ENCODE results near the gene TANC1.

Gene TANC1

DNA sequence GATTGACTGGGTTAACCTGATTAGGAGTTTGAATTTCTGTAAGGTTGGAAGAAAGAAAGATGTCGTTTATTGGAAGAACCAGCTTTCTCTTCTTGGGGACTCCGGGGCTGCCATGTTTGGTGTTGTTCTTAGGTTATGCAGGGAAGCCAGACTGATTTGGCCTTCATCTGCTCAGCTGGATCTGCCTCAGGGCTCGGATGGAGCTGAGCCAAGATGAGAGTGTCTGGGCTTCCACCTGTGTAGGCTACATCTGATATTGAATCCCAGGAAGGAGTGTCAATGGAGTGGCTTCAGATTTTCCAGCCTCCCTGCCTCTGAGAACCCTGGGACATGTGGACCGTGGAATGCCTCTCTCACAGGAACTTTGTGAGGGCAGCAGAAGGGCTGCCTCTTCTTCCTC, 192.0 kb downstream of the TANC1 start:
- DNase-seq (ENCODE audit: low read depth in 2 of 2): no peak

DNA sequence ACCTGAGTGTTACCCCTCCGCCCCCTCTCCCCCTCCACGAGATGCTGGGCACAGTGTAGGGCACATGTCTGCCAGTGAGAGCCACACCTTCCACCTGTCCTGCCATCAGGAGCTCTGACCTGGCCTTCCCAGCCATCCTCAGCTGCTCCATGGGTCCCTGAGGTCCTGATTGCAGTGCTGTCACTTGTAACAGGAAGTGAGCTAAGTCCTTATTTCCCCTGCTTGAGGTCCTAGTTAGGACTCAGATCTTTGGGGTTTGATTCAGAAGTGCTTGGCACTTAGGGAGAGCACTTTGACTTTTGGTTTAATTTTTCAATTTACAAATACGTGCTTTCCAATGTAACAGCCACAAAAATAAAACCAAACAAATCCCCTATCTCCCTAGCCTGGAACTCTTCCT, 192.5 kb downstream of the TANC1 start:
- no peak for DNase-seq (ENCODE audit: low read depth in 2 of 2)

DNA sequence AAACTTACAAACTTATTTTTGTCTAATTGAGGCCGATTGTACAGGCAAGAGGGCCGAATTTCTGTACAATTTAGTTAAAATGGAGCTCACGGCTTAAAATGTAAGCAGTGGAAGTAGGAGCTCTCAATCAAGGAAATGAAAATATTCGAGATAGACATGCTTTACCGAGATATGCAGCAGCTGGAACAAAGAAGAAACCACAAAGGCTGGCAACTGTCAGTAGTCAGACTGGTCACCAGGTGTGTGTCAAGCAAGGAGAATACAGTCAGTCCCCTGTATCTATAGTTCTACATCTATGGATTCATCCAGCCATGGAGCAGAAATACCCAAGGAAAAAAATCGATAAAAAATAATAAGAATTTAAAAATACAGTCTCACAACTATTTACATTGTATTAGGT, 195.5 kb downstream of the TANC1 start:
- DNase-seq (ENCODE audit: low read depth in 2 of 2): no peak

DNA sequence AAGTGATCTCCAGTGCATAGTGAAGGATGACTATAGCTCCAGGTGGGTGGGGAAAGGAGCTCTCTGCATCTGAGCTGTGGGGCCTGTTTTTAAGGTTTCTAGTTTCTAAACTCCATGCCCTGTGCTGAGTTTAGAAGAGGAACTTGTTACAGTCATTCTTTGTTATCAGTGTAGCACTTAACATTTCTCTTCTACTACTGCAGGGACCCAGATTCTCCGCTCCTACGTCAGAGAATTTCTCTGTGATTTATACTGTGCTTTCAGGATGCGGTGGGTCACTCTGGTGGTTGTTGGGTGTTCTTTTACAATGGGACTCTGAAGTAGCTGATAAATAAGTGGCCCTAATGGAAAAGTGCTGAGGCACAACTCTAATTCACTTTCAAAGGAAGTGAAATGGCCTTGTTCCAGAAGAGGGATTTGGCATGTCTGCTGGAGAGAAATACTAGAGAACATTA, 196.0 kb downstream of the TANC1 start:
- DNase-seq (ENCODE audit: low read depth in 2 of 2): no peak

DNA sequence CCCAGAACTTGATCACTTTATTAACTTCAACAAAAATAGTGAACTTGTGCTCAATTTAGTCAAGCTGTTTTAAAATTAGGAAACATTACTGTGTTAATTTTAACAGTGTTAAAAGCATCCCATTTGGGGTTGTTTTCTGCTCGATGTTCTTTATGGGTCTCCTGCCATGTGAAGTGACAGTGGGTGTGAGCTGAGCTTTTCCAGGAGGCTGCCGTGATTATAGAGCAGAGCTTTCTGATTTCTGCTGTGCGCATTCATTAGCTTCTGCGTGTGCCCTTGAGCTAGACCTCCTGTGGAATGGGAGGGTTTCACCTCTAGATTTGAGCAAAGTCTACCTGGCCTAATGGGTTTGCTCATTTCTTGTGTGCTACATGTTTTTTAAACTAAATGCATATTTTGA, 196.6 kb downstream of the TANC1 start:
- no peak for DNase-seq (ENCODE audit: low read depth in 2 of 2)

DNA sequence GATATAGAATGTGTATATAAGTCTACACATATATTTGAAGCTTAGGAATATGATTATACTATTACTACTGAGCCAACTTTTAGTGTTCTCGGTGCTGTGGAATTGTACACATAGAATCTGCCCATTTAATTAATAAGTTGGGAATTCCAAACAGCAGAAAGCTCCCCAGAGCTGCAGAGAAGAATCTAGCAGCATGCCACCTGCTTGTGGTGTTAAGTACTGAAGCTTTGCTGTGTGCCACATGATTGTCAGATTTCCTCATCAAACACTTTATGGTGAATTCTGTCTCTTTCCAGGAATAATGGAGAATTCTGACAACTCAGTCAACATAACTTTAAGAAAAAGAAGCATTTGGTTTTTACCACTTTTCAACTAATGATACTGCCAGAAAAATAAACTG, 200.3 kb downstream of the TANC1 start:
- no peak for DNase-seq (ENCODE audit: low read depth in 2 of 2)

DNA sequence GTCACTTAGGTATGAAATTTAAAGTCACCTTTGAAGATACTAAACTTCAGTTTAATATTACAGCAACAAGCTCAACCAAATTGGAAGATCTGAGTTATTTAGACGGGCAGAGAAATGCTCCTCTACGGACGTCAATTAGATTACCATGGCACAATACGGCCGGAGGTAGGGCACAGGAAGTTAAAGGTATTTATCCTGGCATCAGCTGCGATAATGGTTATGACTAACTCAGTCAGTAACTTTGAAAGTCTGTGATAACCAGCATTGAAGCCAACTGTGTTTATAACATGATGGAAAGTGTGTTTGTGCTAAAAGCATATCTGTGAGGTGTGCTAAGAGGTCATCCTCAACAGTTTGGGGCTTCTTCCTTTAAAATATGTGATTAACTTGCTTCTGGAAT, 200.7 kb downstream of the TANC1 start:
- DNase-seq (ENCODE audit: low read depth in 2 of 2): no peak

DNA sequence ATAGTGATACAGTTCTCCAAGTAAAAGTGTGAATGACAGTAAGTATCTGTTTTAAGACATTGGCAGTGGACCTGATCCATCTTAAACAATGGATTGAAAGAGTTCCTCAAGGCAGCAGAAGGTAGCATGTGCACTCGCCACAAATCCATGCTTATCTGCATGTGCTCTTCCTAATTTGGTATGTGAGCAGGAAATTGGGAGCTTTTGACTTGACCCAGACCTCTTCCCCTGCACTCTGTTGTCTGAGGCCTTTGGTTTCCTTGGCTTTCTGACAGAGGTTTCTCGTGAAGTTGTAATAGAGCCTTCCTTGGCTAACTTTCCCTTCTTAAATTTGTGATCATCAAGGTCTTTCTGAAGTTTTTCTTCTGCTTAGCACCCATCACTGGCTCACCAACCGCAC, 204.0 kb downstream of the TANC1 start:
- no peak for DNase-seq (ENCODE audit: low read depth in 2 of 2)

DNA sequence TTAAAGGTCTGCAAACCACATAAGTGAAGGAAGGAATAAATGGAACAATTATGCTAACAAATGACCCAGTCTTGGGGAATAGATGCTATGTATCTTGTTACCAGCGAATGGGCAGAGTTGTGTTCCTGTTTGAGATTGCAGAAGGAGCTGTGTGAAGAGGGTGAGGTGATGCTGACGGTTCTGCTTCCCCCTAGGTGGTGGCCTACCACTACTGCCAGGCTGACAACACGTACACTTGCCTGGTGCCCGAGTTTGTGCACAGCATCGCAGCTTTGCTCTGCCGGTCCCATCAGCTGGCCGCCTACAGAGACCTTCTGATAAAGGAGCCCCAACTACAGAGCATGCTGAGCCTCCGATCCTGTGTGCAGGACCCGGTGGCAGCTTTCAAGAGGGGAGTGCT, 206.3 kb downstream of the TANC1 start:
- no peak for DNase-seq (ENCODE audit: low read depth in 2 of 2)

DNA sequence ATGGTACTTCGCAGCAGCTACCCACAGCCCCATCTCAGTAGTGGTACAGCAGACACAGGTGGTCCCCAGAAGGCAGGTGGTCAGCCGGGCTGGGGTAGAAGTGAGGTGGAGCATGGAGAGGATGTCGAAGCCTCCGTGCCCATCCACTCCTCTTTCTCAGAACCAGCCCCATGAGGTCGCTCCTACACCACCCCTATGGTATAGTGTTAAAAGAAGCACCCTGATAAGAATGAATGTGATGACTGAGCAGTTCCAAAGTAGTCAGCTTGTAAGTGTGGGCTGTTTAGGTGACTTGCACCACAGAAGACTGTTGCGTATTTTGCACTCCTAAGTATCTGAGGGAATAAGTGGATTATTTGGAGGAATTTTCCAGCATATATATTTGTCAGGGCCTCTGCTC, 206.7 kb downstream of the TANC1 start:
- DNase-seq (ENCODE audit: low read depth in 2 of 2): no peak

DNA sequence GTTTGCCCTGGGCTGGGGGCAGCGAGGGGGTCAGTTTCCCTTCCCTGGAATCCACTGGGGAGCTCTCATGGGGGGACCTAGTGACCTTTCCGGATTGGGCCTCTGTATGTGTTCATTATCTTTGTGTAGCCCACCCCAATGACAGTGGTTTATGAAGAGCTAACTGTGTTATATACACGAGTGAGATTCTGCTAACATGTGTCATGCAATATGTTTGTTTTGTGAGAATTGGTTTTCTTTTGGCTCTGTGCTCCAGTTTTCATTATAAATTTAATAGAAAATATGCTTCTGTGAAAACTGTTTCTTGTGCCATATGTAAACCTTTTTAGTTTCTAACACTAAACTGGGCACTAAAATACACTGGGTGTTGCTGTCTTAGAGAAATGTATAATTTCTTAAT, 207.5 kb downstream of the TANC1 start:
- no peak for DNase-seq (ENCODE audit: low read depth in 2 of 2)

DNA sequence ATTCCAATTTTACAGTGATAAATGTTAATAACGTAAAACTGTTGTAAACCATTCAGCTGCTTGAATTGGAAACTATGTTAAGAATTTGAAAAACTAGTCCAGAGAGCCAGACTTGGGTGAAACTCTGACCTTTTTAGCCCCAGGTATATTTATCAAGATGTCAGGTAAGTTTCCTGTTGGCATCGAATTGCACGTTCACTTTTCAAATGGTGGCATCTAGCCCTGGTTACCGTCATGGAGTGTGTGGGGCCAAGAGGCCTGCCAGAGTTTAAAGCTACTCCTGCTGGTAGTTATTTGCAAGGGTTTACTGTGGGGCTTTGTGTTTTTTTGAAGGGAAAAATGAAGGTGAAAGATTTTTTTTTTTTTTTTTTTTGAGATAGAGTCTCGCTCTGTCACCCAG, 208.1 kb downstream of the TANC1 start:
- no peak for DNase-seq (ENCODE audit: low read depth in 2 of 2)

DNA sequence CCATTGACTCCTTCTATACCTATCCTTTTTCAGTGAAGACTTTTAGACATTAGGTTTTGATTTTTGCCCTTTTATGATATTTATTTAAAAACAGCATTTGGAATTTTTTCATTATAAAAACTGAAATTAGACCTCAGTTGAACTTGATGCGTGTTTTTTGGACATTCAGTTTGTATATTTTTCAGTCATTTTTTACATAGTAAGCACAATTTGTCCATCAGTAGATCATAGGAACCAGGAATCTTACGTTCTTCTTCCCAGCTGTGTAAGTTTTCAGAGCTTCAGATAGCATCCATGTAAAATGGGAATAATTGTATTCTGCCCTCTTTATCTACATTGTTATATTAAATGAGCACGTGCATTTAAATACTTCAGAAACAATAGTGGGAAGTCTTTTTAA, 208.9 kb downstream of the TANC1 start:
- no peak for DNase-seq (ENCODE audit: low read depth in 2 of 2)

DNA sequence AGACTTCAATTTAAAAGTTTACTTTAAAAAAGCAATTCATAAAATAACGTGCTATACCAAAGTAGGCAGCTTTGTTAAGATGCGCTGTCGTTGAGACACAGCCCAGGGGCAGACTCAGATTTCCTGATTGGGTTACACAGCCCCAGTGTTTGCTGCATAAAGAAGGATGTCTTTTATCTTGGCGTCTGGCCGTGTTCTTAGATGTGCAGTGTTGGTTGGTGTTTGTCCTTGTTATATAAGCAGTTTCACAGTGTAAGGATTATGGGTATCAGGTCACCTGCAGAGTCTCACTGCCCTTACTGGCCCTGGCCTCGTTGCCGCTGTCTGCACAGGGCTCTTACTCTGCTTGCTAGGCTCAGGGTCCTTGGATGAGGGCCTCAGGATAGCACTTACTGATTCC, 209.5 kb downstream of the TANC1 start:
- DNase-seq (ENCODE audit: low read depth in 2 of 2): no peak

DNA sequence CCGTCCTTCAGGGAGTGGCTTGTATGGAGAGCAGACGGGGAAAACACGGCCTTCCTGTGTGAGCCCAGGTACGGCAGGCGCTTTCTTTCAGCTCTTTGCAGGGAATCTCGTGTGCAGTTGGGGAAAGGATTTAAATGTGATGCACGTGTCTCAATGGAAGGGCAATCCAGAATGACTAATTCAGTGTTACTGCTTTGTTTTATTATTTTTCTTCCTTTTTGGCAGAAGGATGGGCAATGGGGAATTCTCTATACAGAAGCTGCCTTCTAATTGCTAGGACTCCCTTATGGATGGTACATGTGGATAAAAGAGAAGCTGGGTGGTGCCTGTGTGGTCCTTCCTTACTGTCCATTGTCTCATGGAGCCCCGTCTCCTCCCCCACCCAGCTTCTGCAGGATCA, 210.7 kb downstream of the TANC1 start:
- no peak for DNase-seq (ENCODE audit: low read depth in 2 of 2)

DNA sequence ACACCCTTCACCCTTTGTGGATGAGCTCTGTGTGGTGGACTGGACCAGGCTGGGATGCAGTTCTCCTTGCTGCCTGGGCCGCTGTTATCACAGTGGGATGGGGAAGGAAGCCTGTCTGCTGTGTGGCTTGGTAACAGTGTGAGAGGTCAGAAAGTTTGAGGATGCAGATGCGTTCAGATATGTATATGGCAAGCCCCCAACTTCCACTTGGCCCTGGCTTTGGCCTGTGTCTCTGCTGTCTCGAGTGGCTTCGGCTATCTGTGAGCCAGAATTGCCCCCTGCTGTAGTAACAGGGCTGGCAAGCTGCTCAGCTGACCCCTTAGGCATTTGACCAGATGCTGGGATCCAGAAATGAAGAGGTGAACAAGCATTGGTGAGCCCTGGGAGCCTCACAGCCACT, 211.3 kb downstream of the TANC1 start:
- no peak for DNase-seq (ENCODE audit: low read depth in 2 of 2)

DNA sequence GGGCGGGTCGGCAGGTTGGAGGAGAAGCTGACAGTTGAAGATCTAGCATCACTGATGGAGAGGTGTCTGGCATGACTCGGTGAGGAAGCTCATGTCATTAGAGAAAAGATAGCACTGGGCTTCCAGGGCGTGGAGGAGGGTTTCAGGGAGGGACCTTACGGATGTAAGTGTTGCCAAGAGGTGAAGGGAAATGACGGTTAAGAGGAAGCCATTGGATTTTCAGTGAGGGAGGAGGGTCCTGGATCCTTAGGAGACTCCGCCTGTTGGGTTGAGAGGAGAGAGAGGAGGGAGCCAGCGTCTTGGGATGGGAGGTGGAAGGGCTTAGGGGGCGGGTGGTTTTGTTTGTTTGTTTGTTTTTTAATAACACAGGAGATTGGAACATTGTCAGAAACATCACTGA, 214.9 kb downstream of the TANC1 start:
- no peak for DNase-seq (ENCODE audit: low read depth in 2 of 2)

DNA sequence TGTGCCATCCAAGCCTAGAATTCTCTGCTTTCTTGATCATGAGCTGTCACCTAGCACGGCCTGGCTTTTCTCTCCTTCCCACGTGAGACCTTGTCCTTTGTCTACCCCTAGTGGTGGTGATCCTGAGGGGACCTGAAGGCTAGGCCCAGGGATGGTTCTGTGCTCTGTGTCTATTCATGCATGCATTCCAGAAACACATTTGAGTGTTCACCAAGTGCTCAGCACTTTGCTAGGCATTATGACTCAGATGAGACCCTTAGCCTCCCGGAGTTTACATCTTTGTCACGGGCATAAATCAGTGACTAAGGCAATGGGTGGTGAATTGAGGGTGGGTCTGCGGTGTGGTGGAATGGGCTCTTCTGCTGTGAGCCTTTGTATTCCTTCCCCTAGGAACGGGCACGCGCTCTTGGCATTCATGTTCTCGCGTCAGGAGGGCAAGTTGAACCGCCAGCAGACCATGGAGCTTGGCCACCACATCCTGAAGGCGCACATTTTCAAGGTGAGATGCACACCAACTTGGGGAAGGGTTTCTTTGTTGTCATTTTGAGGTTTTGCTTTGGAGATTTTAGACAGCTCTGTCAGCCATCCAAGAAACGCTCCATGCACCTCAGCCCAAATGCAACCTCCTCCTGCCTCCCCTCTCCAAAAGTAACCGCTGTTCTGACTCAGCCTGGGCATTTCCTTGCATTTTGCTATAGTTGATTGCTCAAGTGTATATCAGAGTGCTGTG, 217.1 kb downstream of the TANC1 start:
- no peak for DNase-seq (ENCODE audit: low read depth in 2 of 2)

DNA sequence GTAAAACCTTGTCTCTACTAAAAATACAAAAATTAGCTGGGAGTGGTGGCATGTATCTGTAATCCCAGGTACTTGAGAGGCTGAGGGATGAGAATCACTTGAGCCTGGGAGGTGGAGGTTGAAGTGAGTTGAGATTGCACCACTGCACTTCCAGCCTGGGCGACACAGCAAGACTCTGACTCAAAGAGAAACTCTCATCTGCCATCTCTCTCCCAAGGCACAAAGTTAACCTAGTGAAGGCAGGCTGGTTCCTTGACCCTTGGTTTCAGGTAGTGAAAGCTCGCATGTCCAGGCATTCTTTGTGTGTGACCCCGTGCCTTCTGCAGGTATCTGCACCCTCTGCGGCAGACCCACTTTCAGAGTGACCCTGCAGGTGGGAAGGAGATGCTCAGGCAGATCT, 218.0 kb downstream of the TANC1 start:
- DNase-seq (ENCODE audit: low read depth in 2 of 2): no peak

DNA sequence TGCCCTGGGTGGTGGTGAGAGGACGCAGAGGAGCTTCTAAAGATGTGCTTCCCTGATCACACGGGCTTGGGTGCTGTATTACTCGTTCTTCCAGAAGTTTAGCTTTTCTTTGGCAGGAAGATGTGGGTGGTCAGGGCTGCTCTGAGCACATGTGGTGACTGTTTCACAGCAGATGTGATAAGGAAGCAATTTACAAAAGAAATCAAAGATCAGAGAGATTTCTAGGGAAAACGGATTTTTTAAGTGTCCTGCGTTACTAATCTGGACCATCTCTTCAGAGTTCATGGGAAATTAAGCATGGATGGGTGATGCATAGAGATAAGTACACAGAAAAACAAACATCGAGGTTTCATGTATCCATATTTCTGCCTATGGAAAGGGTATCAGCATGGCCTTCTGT, 218.7 kb downstream of the TANC1 start:
- no peak for DNase-seq (ENCODE audit: low read depth in 2 of 2)

DNA sequence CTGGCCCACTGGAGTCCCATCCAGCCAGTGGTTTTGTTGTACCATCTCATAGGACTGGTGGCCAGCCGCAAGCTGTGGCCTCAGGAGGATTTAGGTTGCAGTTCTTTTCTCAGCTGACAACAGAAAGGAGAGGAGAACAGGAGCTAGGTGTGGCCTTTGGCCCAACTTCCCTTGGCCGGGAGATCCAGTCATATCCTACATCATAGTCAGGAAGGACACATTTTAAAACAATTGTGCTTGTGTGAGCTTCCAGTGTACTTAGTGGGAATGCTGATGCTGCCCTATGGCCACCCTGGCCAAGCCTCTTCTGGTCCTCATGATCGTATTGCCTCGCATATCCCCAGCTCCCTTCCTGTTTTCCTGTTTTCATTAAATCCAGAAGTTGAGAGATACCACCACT, 220.0 kb downstream of the TANC1 start:
- no peak for DNase-seq (ENCODE audit: low read depth in 2 of 2)

DNA sequence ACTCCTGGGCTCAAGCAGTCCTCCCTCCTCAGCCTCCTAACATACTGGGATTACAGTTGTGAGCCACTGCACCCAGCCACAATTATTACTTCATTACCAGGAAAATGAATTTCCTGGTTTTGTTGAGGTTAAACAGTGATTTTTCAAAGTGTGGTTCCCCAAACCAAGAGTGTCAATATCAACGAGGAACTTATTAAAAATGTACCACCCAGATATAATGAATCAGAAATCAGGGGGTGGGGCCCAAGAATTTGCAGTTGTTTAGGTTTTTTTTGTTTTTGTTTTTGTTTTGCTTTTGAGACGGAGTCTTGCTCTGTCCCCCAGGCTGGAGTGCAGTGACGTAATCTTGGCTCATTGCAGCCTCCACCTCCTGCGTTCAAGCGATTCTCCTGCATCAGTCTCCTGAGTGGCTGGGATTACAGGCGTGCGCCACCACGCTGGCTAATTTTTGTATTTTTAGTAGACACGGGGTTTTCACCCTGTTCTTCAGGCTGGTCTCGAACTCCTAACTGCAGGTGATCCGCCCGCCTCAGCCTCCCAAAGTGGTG, 224.0 kb downstream of the TANC1 start:
- no peak for DNase-seq (ENCODE audit: low read depth in 2 of 2)

DNA sequence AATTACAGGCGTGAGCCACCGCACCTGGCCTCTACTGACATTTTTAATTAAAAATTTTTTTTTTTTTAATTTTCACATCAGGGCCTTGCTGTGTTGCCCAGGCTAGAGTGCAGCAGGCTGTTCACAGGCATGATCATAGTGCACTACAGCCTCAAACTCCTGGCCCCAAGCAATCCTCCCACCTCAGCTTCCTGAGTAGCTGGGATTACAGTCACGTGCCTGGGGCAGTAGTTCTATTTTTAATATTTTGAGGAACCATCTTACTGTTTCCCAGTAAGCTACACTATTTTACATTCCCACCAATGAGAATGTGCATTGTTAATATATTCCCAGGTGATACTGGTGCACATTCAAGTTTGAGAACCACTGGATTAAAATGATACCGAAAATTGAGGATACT, 225.4 kb downstream of the TANC1 start:
- no peak for DNase-seq (ENCODE audit: low read depth in 2 of 2)

DNA sequence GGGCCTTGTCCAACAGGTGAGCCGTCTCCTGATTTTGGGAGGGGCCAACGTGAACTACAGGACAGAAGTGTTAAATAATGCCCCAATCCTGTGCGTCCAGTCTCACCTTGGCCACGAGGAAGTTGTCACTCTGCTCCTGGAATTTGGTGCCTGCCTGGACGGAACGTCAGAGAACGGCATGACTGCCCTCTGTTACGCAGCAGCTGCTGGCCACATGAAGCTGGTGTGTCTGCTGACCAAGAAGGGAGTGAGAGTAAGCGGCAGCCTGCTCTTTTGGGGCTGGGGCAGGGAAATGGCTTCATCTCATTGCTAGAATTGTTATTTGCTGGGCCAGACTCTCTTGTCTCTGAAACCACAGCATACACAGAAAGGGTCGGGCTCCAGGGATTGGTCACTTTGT, 225.8 kb downstream of the TANC1 start:
- DNase-seq (ENCODE audit: low read depth in 2 of 2): no peak
